PC-3 (cell line): Measurements from ENCODE around the gene TRIM24.

Experiments
- EZH2 ChIP-seq: fragments of 300-600 bp; sonication (generic); IDR thresholded peaks from one replicate; pipeline ENCODE4 v1.6.1; 2017; ENCODE audit warnings: antibody characterized with exemption, mild to moderate bottlenecking, low read length; ENCODE audit not compliant: unreplicated experiment
- TF ChIP-seq, protein P1 (sequence below): fragments of 300-600 bp; sonication (generic); conservative IDR thresholded peaks from 2 replicates; pipeline ENCODE4 v1.5.1; 2017; ENCODE audit warnings: antibody characterized with exemption, low read depth, mild to moderate bottlenecking, low read length

DNA sequence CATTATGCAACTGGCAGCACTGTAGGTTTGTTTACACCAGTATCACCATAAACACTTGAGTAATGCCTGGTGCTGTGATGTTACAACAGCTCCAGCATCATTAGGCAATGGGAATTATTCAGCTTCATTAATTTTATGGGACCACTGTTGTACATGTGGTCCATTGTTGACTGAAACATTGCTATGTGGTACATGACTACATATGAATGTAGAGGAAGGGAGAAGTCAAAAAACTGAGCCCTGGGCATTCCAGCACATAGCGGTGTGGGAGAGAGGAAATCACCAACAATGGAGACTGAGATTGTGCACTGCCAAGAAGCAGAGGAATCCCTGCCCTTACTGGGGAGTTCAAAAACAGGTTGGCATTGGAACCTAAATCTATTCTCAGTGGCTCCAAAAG lies 89.0 kb downstream of the TRIM24 start:
- TF ChIP-seq, protein P1, sequence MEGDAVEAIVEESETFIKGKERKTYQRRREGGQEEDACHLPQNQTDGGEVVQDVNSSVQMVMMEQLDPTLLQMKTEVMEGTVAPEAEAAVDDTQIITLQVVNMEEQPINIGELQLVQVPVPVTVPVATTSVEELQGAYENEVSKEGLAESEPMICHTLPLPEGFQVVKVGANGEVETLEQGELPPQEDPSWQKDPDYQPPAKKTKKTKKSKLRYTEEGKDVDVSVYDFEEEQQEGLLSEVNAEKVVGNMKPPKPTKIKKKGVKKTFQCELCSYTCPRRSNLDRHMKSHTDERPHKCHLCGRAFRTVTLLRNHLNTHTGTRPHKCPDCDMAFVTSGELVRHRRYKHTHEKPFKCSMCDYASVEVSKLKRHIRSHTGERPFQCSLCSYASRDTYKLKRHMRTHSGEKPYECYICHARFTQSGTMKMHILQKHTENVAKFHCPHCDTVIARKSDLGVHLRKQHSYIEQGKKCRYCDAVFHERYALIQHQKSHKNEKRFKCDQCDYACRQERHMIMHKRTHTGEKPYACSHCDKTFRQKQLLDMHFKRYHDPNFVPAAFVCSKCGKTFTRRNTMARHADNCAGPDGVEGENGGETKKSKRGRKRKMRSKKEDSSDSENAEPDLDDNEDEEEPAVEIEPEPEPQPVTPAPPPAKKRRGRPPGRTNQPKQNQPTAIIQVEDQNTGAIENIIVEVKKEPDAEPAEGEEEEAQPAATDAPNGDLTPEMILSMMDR: no peak
- TF ChIP-seq EZH2: no peak
